Ectodermal cell (in vitro differentiated cells): ENCODE data around the gene PPARA. TPM values are rescaled to one million over a fixed set of nuclear protein-coding genes. Genes with fewer than 3 reads are reported as not detected.

ENCODE experiments used
- H3K27ac ChIP-seq: 2 replicates; pipeline ENCODE4 v1.7.0; 2013; ENCODE audit warnings: mild to moderate bottlenecking, low read depth, low read length; ENCODE audit not compliant: insufficient read depth, poor library complexity, severe bottlenecking
- H3K27me3 ChIP-seq: 2 replicates; pipeline ENCODE4 v1.7.0; 2013; ENCODE audit warnings: mild to moderate bottlenecking, low read length; ENCODE audit not compliant: insufficient read depth, control insufficient read depth, poor library complexity, severe bottlenecking
- H3K36me3 ChIP-seq: one replicate; pipeline ENCODE4 v1.7.0; 2013; ENCODE audit warnings: low read length; ENCODE audit not compliant: control insufficient read depth, insufficient read depth
- H3K4me1 ChIP-seq: one replicate; pipeline ENCODE4 v1.7.0; 2013; ENCODE audit warnings: low read length; ENCODE audit not compliant: control insufficient read depth, insufficient read depth
- H3K4me3 ChIP-seq: 2 replicates; pipeline ENCODE4 v1.7.0; 2013; ENCODE audit warnings: low read depth, low read length, control low read depth; ENCODE audit not compliant: insufficient read depth
- H3K9me3 ChIP-seq: 2 replicates; pipeline ENCODE4 v1.7.0; 2013; ENCODE audit warnings: mild to moderate bottlenecking, low read length, moderate library complexity; ENCODE audit not compliant: control insufficient read depth
- WGBS, 2 experiments: methylation state at CpG; one replicate each; pipeline ENCODE4 v1.1.7; 2013; ENCODE audit warnings: missing lambda C conversion rate in 2 of 2; 5-methylcytosine and 5-hydroxymethylcytosine counted together
- polyA plus RNA-seq, 4 experiments: library from polyadenylated mRNA; stranded (reverse); fragments of 50-300 nt; gene quantifications; one replicate each; pipeline ENCODE4 v1.2.3, GENCODE V29; 2013

Gene PPARA
- 5.2 TPM for polyA plus RNA-seq (2013, experiment 1 of 4)
- polyA plus RNA-seq (2013, experiment 2 of 4): 5.3 TPM
- polyA plus RNA-seq (2013, experiment 3 of 4): 4.1 TPM
- 3.5 TPM for polyA plus RNA-seq (2013, experiment 4 of 4)

- no peaks in the 10 kb centered on the region for H3K4me1 ChIP-seq
- no peaks in the 10 kb centered on the region for H3K9me3 ChIP-seq
- peak within 1 kb of the TSS; percentile 65 for H3K4me3 ChIP-seq
- H3K27ac ChIP-seq: no peak within 1 kb of the TSS
- H3K36me3 ChIP-seq: no peaks in the 10 kb centered on the region
- H3K27me3 ChIP-seq: peaks cover 62% of the 10 kb centered on the region
- 0% methylated on average over 98 of the region's 98 CpGs for WGBS, 2 experiments
Measured at GRCh38 chr22:46150034-46150654, at the start of gene PPARA. Gene PPARA (plus strand): TSS chr22:46150526. CDS start chr22:46198384, 47,858 bp downstream.

GRCh38 chr22:46102159-46102558, 48.2 kb upstream of the PPARA start:
- Histone ChIP-seq H3K4me3 (no peak overlapping the region), H3K27me3 (no peaks in the 10 kb centered on the region), H3K27ac (no peak overlapping the region), H3K36me3 (no peaks in the 10 kb centered on the region), H3K9me3 (no peaks in the 10 kb centered on the region), H3K4me1 (no peaks in the 10 kb centered on the region)
- 95 to 96% methylated on average over 11 of the region's 11 CpGs for WGBS, 2 experiments

GRCh38 chr22:46102752-46103151, 47.6 kb upstream of the PPARA start:
- H3K4me1 ChIP-seq: no peaks in the 10 kb centered on the region

DNA sequence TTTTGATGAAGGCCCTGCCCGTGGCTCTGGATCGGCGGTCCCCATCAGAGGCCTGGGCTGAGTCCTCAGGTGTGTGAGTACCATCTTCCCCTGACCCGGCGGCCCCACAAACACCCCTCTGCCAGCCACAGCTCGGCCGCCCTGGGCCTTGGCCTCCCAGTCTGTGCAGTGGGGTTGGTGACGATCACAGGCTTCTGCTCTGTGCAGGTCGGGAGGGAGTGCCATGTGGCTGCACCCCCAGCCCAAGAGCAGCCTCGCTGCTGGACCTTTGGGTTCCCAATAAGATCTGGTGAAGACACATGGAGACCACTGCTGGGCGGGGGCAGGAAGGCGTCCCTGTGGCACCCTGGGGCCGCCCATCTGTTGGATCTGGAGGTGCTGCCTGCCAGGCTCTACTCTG, 47.1 kb upstream of the PPARA start:
- 89 to 91% methylated on average over 13 of the region's 13 CpGs for WGBS, 2 experiments
- H3K27me3 ChIP-seq: no peaks in the 10 kb centered on the region
- H3K36me3 ChIP-seq: no peaks in the 10 kb centered on the region

More at GRCh38 chr22:46102752-46103151, 47.6 kb upstream of the PPARA start:
- Histone ChIP-seq H3K4me3 (no peak overlapping the region), H3K27ac (no peak overlapping the region), H3K9me3 (no peaks in the 10 kb centered on the region), H3K27me3 (no peaks in the 10 kb centered on the region), H3K36me3 (no peaks in the 10 kb centered on the region)
- 88 to 89% methylated on average over 13 of the region's 13 CpGs for WGBS, 2 experiments

GRCh38 chr22:46103664-46104063, 46.7 kb upstream of the PPARA start:
- H3K36me3 ChIP-seq: no peaks in the 10 kb centered on the region
- WGBS, 2 experiments: 91 to 92% methylated on average over 19 of the region's 19 CpGs

More for the DNA sequence above, 47.1 kb upstream of the PPARA start:
- no peaks in the 10 kb centered on the region for H3K4me1 ChIP-seq
- H3K4me3 ChIP-seq: no peak overlapping the region
- no peaks in the 10 kb centered on the region for H3K9me3 ChIP-seq
- H3K27ac ChIP-seq: no peak overlapping the region

GRCh38 chr22:46104170-46104880, 46.0 kb upstream of the PPARA start:
- Histone ChIP-seq H3K9me3 (no peaks in the 10 kb centered on the region), H3K27me3 (no peaks in the 10 kb centered on the region), H3K36me3 (no peaks in the 10 kb centered on the region), H3K27ac (no peak overlapping the region), H3K4me3 (no peak overlapping the region), H3K4me1 (no peaks in the 10 kb centered on the region)
- 96% methylated on average over 40 of the region's 40 CpGs for WGBS, 2 experiments

More at GRCh38 chr22:46103664-46104063, 46.7 kb upstream of the PPARA start:
- Histone ChIP-seq H3K27ac (no peak overlapping the region), H3K4me3 (no peak overlapping the region), H3K4me1 (no peaks in the 10 kb centered on the region), H3K27me3 (no peaks in the 10 kb centered on the region), H3K9me3 (no peaks in the 10 kb centered on the region)

DNA sequence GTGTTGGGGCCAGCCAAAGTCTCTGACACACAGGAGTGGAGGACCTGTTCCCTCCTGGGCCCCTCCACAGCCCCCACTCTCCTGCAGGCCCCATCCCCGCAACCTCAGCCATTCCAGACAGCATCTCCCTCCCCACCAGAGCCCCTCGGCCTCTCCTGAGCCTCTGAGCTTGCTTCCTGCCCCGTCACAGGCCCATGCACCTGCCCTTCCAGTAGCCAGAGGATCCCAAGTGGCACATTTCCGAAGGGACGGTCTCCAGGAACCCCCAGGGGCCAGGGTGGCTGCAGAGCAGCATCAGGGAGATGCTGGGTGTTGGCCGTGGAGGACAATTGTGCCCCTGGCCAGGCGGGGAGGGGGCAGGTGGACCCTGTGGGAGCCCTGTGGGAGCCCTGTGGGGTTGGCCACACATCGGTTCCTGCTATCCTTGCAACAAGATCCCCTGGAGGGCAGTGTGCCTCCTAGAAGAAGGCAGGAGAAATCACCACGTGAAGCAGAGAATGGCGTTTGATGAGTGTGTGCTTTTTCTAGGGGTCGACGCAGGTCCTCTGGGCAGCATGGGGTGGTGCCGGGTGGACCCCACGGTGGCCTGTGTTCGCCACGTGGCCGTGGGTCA, 45.3 kb upstream of the PPARA start:
- H3K27me3 ChIP-seq: no peaks in the 10 kb centered on the region
- H3K27ac ChIP-seq: no peak overlapping the region
- H3K9me3 ChIP-seq: no peaks in the 10 kb centered on the region
- no peaks in the 10 kb centered on the region for H3K36me3 ChIP-seq
- 89 to 92% methylated on average over 17 of the region's 17 CpGs for WGBS, 2 experiments
- no peaks in the 10 kb centered on the region for H3K4me1 ChIP-seq
- no peak overlapping the region for H3K4me3 ChIP-seq

DNA sequence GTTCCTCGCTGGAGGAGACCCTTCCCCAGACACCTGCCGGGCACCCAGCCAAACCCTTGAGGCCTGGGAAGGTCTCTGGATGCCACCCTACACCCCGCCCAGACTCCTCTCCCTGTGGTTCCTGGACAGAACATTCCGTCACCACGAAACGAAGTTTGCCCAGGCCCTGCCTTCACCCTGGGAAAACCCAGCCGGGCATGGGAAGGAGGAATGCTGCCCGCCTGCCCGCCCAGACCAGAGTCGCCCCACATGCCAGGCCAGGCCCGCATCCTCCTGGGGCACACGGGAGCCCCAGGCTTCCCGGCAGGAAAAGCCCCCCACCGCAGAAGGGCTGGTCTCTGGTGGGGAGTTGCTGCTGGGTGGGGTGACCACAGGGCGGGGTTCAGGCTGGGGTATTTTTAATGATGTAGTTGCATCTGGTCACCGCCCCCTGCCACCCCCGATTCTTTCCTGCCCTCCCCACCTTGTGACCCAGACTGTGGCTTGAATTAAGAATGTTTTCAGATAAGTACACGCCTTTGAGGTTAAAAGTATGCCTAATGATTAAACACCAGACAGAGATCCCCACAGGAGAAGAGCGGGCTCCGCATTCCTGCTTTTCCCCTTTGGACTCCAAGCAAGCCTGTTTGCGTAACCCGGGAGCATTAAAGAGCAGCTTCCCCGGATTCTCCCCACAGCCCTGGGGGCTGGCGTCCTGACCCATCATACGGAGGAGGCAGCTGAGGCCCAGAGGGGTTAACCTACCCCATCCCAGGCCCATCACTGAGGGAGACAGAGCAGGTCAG, 44.6 kb upstream of the PPARA start:
- 93 to 95% methylated on average over 25 of the region's 25 CpGs for WGBS, 2 experiments
- no peaks in the 10 kb centered on the region for H3K4me1 ChIP-seq
- H3K36me3 ChIP-seq: no peaks in the 10 kb centered on the region
- no peaks in the 10 kb centered on the region for H3K9me3 ChIP-seq
- no peak overlapping the region for H3K27ac ChIP-seq
- H3K4me3 ChIP-seq: no peak overlapping the region
- no peaks in the 10 kb centered on the region for H3K27me3 ChIP-seq

GRCh38 chr22:46106279-46107022, 43.9 kb upstream of the PPARA start:
- 92 to 93% methylated on average over 19 of the region's 19 CpGs for WGBS, 2 experiments
- no peak overlapping the region for H3K4me3 ChIP-seq
- no peak overlapping the region for H3K27ac ChIP-seq
- no peaks in the 10 kb centered on the region for H3K4me1 ChIP-seq
- H3K36me3 ChIP-seq: no peaks in the 10 kb centered on the region
- no peaks in the 10 kb centered on the region for H3K9me3 ChIP-seq
- no peaks in the 10 kb centered on the region for H3K27me3 ChIP-seq
